Activated T-cell treated with anti-CD3 and anti-CD28 coated beads, Interleukin-2, amount 50 U/mL, for 72 hours (primary cell): ENCODE measurements around the gene TPPP. TPM values are rescaled to one million over a fixed set of nuclear protein-coding genes. Genes with fewer than 3 reads are reported as not detected.

ENCODE experiments used
- ATAC-seq, 2 donors: fragments of 150-1000 bp; cut with Tn5 transposase; replicated peaks in 1 of 2; 2 replicates each; pipeline ENCODE4 v1.10.0; 2021; ENCODE audit warnings: moderate library complexity in 2 of 2, mild to moderate bottlenecking in 1 of 2
- DNase-seq, 2 donors: peaks; one replicate each; pipeline ENCODE4 v3.0.0; 2021 to 2022; ENCODE audit warnings: mixed read lengths in 1 of 2
- H3K27ac Mint-ChIP-seq: one replicate; pipeline ENCODE4 v1.8.0; 2022; ENCODE audit warnings: mild to moderate bottlenecking, moderate library complexity, mixed read lengths
- H3K27me3 Mint-ChIP-seq: one replicate; pipeline ENCODE4 v1.8.0; 2022; ENCODE audit warnings: low read depth, mixed read lengths
- H3K36me3 Mint-ChIP-seq, 2 donors: one replicate each; pipeline ENCODE4 v1.8.0; 2022; ENCODE audit warnings: mixed read lengths in 2 of 2, mild to moderate bottlenecking in 1 of 2; ENCODE audit not compliant: insufficient read depth in 2 of 2
- H3K4me1 Mint-ChIP-seq: one replicate; pipeline ENCODE4 v1.8.0; 2022; ENCODE audit warnings: low read depth, mixed read lengths
- H3K4me3 Mint-ChIP-seq, 2 donors: one replicate each; pipeline ENCODE4 v1.8.0; 2022; ENCODE audit warnings: mild to moderate bottlenecking in 2 of 2, mixed read lengths in 2 of 2, moderate library complexity in 2 of 2
- H3K9me3 Mint-ChIP-seq, 2 donors: one replicate each; pipeline ENCODE4 v1.8.0; 2022; ENCODE audit warnings: mixed read lengths in 2 of 2
- total RNA-seq, 2 donors: library from RNA; stranded (reverse); gene quantifications; one replicate each; pipeline ENCODE4 v1.2.3, GENCODE V29; 2022

The TPPP gene
- total RNA-seq, 2 donors from 2014 or later = 0.29 to 0.32 TPM

- no peak overlapping the region for H3K27ac Mint-ChIP-seq
- ATAC-seq (peak; percentile 82), DNase-seq (peak; percentile 77)
- peaks cover 0 to 2% of the 10 kb centered on the region in 2 donors for H3K36me3 Mint-ChIP-seq
- no peaks in the 10 kb centered on the region for H3K9me3 Mint-ChIP-seq
- peaks cover 6% of the 10 kb centered on the region for H3K27me3 Mint-ChIP-seq
- H3K4me3 Mint-ChIP-seq = no peak overlapping the region
- peaks cover 11% of the 10 kb centered on the region for H3K4me1 Mint-ChIP-seq
Observed at GRCh38 chr5:671459-672328, 21.5 kb downstream of the TPPP start.

- H3K27me3 Mint-ChIP-seq = peaks cover 6% of the 10 kb centered on the region
- H3K4me1 Mint-ChIP-seq = peaks cover 11% of the 10 kb centered on the region
- DNase-seq (no peak), ATAC-seq (no peak)
- H3K9me3 Mint-ChIP-seq = no peaks in the 10 kb centered on the region
- no peak overlapping the region for H3K4me3 Mint-ChIP-seq
- no peak overlapping the region for H3K27ac Mint-ChIP-seq
- peaks cover 0 to 2% of the 10 kb centered on the region in 2 donors for H3K36me3 Mint-ChIP-seq
Observed at GRCh38 chr5:670396-671270, 22.5 kb downstream of the TPPP start.

GRCh38 chr5:669842-670395 lies 23.2 kb downstream of the TPPP start:
- H3K9me3 Mint-ChIP-seq = no peaks in the 10 kb centered on the region
- peaks cover 11% of the 10 kb centered on the region for H3K4me1 Mint-ChIP-seq
- ATAC-seq (no peak), DNase-seq (no peak)
- no peak overlapping the region for H3K27ac Mint-ChIP-seq
- no peak overlapping the region for H3K4me3 Mint-ChIP-seq
- peaks cover 6% of the 10 kb centered on the region for H3K27me3 Mint-ChIP-seq
- H3K36me3 Mint-ChIP-seq = peaks cover 0 to 2% of the 10 kb centered on the region in 2 donors

GRCh38 chr5:669111-669841 lies 23.9 kb downstream of the TPPP start:
- ATAC-seq (peak; percentile 26 to 40), DNase-seq (peak; percentile 61 to 70)
- Mint-ChIP-seq H3K9me3 (no peaks in the 10 kb centered on the region), H3K36me3 (peaks cover 0 to 2% of the 10 kb centered on the region in 2 donors), H3K27me3 (peaks cover 6% of the 10 kb centered on the region), H3K4me3 (no peak overlapping the region), H3K4me1 (peaks cover 11% of the 10 kb centered on the region), H3K27ac (no peak overlapping the region)

- H3K27me3 Mint-ChIP-seq = peaks cover 6% of the 10 kb centered on the region
- peaks cover 0 to 2% of the 10 kb centered on the region in 2 donors for H3K36me3 Mint-ChIP-seq
- ATAC-seq = no peak
- H3K9me3 Mint-ChIP-seq = no peaks in the 10 kb centered on the region
- no peak overlapping the region for H3K4me3 Mint-ChIP-seq
- no peak for DNase-seq
- peaks cover 11% of the 10 kb centered on the region for H3K4me1 Mint-ChIP-seq
- no peak overlapping the region for H3K27ac Mint-ChIP-seq
Observed at GRCh38 chr5:668283-668995, 24.7 kb downstream of the TPPP start.

GRCh38 chr5:666816-667498 lies 26.2 kb downstream of the TPPP start:
- no peak for DNase-seq
- peaks cover 0 to 2% of the 10 kb centered on the region in 2 donors for H3K36me3 Mint-ChIP-seq
- H3K4me1 Mint-ChIP-seq = no peaks in the 10 kb centered on the region
- no peak overlapping the region for H3K4me3 Mint-ChIP-seq
- no peak for ATAC-seq
- H3K9me3 Mint-ChIP-seq = no peaks in the 10 kb centered on the region
- no peaks in the 10 kb centered on the region for H3K27me3 Mint-ChIP-seq
- H3K27ac Mint-ChIP-seq = no peak overlapping the region

- DNase-seq (no peak), ATAC-seq (no peak)
- no peak overlapping the region for H3K4me3 Mint-ChIP-seq
- no peaks in the 10 kb centered on the region for H3K4me1 Mint-ChIP-seq
- H3K27me3 Mint-ChIP-seq = no peaks in the 10 kb centered on the region
- H3K36me3 Mint-ChIP-seq = peaks cover 3 to 6% of the 10 kb centered on the region in 2 donors
- H3K27ac Mint-ChIP-seq = no peak overlapping the region
- H3K9me3 Mint-ChIP-seq = no peaks in the 10 kb centered on the region
Observed at GRCh38 chr5:665956-666711, 27.0 kb downstream of the TPPP start.

GRCh38 chr5:665541-665955 lies 27.6 kb downstream of the TPPP start:
- DNase-seq = no peak
- no peak overlapping the region for H3K27ac Mint-ChIP-seq
- ATAC-seq = no peak
- H3K27me3 Mint-ChIP-seq = no peaks in the 10 kb centered on the region
- no peaks in the 10 kb centered on the region for H3K4me1 Mint-ChIP-seq
- H3K9me3 Mint-ChIP-seq = no peaks in the 10 kb centered on the region
- no peak overlapping the region for H3K4me3 Mint-ChIP-seq
- peaks cover 5 to 8% of the 10 kb centered on the region in 2 donors for H3K36me3 Mint-ChIP-seq

GRCh38 chr5:664994-665360 lies 28.2 kb downstream of the TPPP start:
- DNase-seq (no peak), ATAC-seq (no peak)
- Mint-ChIP-seq H3K9me3 (no peaks in the 10 kb centered on the region), H3K36me3 (peaks cover 6 to 8% of the 10 kb centered on the region in 2 donors), H3K27ac (no peak overlapping the region), H3K4me1 (no peaks in the 10 kb centered on the region), H3K4me3 (no peak overlapping the region), H3K27me3 (no peaks in the 10 kb centered on the region)

GRCh38 chr5:664343-664993 lies 28.7 kb downstream of the TPPP start:
- Mint-ChIP-seq H3K4me3 (no peak overlapping the region), H3K36me3 (peaks cover 6 to 12% of the 10 kb centered on the region in 2 donors), H3K9me3 (no peaks in the 10 kb centered on the region), H3K4me1 (no peaks in the 10 kb centered on the region), H3K27ac (no peak overlapping the region), H3K27me3 (no peaks in the 10 kb centered on the region)
- no peak for ATAC-seq
- DNase-seq = no peak
